ENCODE results near the gene M6PR. TPM values are rescaled to one million over a fixed set of nuclear protein-coding genes. Genes with fewer than 3 reads are reported as not detected.

M6PR gene
- total and polyA plus RNA-seq, 2 of the 13 experiments (the other 11 are each of a cell fraction or from before 2014, with no cell fraction given) = 98.2 to 127 TPM

DNA sequence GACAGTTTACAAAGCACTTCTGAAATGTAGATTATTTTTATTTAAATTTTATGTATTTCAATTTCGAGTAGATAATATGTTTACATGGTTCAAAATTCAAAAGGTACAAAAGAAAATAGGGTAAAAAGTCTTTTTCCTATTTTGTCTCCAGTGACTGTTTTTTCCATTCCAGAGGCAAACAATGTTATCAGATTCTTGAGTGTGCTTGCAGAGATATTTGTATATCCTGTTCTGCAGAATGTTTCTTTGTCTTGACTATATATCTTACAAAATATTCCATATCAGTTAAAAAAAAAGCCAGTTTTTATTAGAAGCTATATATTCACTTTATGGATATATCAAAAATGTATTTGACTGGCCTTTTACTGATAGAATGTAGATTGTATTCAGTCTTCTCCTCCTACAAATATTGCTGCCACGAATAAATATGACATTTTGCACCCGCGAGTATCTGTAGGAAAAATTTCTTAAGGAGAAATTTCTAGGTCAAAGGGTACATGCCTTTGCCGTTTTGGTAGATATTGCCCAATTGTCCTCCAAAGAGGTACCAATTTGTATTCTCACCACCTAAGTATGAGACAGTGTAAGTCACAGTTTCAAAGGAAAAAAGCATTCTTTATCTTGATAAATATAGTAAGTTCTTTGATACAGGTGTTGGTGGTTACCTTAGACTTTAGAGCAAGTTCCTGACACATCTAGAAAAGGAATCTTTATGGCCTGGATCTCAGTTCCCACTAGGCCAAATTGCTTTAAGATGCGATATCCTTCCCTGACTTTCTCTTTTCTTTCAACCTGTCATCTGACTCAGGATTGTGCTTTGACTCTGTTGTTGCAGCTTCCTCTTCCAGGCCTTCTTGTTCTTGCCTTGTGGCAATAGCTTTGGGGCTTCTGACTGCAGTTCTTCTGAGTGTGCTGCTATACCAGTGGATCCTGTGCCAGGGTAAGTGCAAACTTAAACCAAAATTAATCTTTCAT, 42.2 kb upstream of the M6PR start:
- Histone ChIP-seq H3K36me3 (replicated peaks in 1 of 2; ENCODE audit: control insufficient read depth in 1 of 2, insufficient read depth in 2 of 2, low read length in 2 of 2) (no peaks in the 10 kb centered on the region; a peak in 1 of 5 replicates), H4K20me1 (ENCODE audit: insufficient read depth, low read length) (no peaks in the 10 kb centered on the region), H3K9ac (ENCODE audit: insufficient read depth, low read depth, low read length) (no peak overlapping the region), H3K9me3 (ENCODE audit: low read length) (no peaks in the 10 kb centered on the region), H3K4me2 (ENCODE audit: low read depth, low read length) (no peak overlapping the region), H3K27ac (ENCODE audit: extremely low read length, insufficient read depth, low read length) (no peak overlapping the region), H3K4me1 (ENCODE audit: insufficient read depth, low read length) (peaks cover 12% of the 10 kb centered on the region), H3K4me3 (replicated peaks in 1 of 3; ENCODE audit: insufficient read depth in 1 of 3, low read depth in 2 of 3, low read length in 3 of 3) (no peak overlapping the region), H2AFZ (ENCODE audit: low read length) (no peak overlapping the region), H3K79me2 (ENCODE audit: insufficient read depth, low read length) (no peaks in the 10 kb centered on the region), H3K27me3 (ENCODE audit: control insufficient read depth in 1 of 2, insufficient read depth in 2 of 2, low read length in 2 of 2) (no peaks in the 10 kb centered on the region; a peak in 1 of 5 replicates)
- intact Hi-C loops (cut with micrococcal nuclease; ENCODE audit: unreplicated experiment) = no loop called here
- WGBS (ENCODE audit: low lambda C conversion rate) = 18% methylated on average over 6 of the region's 6 CpGs
- in situ Hi-C loops (cut with HindIII; ENCODE audit: extremely low pct_ligation_motif_present, low pct_unique_long_range_greater_than_20kb) = no loop called here
- TF ChIP-seq ZNF251 (CRISPR knock-in tag; IDR thresholded peaks at IDR 0.05) = no peak
- TF ChIP-seq ZNF749 (CRISPR knock-in tag; IDR thresholded peaks at IDR 0.05; ENCODE audit: borderline replicate concordance) = no peak
- no peak for TF ChIP-seq ZNF652 (CRISPR knock-in tag; IDR thresholded peaks at IDR 0.05; ENCODE audit: borderline replicate concordance, low read depth)
- TF ChIP-seq, protein P1, sequence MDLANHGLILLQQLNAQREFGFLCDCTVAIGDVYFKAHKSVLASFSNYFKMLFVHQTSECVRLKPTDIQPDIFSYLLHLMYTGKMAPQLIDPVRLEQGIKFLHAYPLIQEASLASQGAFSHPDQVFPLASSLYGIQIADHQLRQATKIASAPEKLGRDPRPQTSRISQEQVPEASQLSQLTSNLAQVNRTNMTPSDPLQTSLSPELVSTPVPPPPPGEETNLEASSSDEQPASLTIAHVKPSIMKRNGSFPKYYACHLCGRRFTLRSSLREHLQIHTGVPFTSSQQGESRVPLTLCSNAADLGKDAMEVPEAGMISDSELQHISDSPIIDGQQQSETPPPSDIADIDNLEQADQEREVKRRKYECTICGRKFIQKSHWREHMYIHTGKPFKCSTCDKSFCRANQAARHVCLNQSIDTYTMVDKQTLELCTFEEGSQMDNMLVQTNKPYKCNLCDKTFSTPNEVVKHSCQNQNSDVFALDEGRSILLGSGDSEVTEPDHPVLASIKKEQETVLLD (CRISPR knock-in tag; IDR thresholded peaks at IDR 0.05; ENCODE audit: low read depth) = no peak
- ChIA-PET POLR2A (no interaction called here), CTCF (ENCODE audit: low intra/inter-chr PET ratio, low total read pairs) (no interaction called here)
- no peak for ATAC-seq
- DNase-seq (ENCODE audit: low spot score) = no peak
- no peak for FAIRE-seq
- BruUV-seq (replicated peaks) = no TSS peak

- Histone ChIP-seq H3K9me3 (ENCODE audit: low read length) (no peaks in the 10 kb centered on the region), H3K4me2 (ENCODE audit: low read depth, low read length) (no peak within 1 kb of the TSS), H3K27ac (ENCODE audit: extremely low read length, insufficient read depth, low read length) (no peak within 1 kb of the TSS), H2AFZ (ENCODE audit: low read length) (no peak within 1 kb of the TSS), H4K20me1 (ENCODE audit: insufficient read depth, low read length) (no peaks in the 10 kb centered on the region), H3K9ac (ENCODE audit: insufficient read depth, low read depth, low read length) (no peak within 1 kb of the TSS), H3K36me3 (replicated peaks in 1 of 2; ENCODE audit: control insufficient read depth in 1 of 2, insufficient read depth in 2 of 2, low read length in 2 of 2) (no peaks in the 10 kb centered on the region; a peak in 1 of 5 replicates), H3K79me2 (ENCODE audit: insufficient read depth, low read length) (no peaks in the 10 kb centered on the region), H3K4me3 (replicated peaks in 1 of 3; ENCODE audit: insufficient read depth in 1 of 3, low read depth in 2 of 3, low read length in 3 of 3) (no peak within 1 kb of the TSS), H3K4me1 (ENCODE audit: insufficient read depth, low read length) (peaks cover 12% of the 10 kb centered on the region), H3K27me3 (ENCODE audit: control insufficient read depth in 1 of 2, insufficient read depth in 2 of 2, low read length in 2 of 2) (no peaks in the 10 kb centered on the region)
- no peak for ATAC-seq
- WGBS (ENCODE audit: low lambda C conversion rate) = 55% methylated on average over 2 of the region's 2 CpGs
- BruUV-seq (replicated peaks) = no TSS peak
- no peak for DNase-seq (ENCODE audit: low spot score)
- in situ Hi-C loops (cut with HindIII; ENCODE audit: extremely low pct_ligation_motif_present, low pct_unique_long_range_greater_than_20kb) = no loop called here
- intact Hi-C loops (cut with micrococcal nuclease; ENCODE audit: unreplicated experiment) = loop anchor here (5.0 kb wide), 1 partner anchor 43 kb away; no protein-coding TSS in a partner anchor
- ChIA-PET POLR2A (no interaction called here), CTCF (ENCODE audit: low intra/inter-chr PET ratio, low total read pairs) (no interaction called here)
- no peak for FAIRE-seq
- no peak for TF ChIP-seq ZNF274 (CRISPR knock-in tag; IDR thresholded peaks at IDR 0.05)
- TF ChIP-seq KDM5B (CRISPR knock-in tag; IDR thresholded peaks at IDR 0.05; ENCODE audit: borderline replicate concordance) = no peak
- TF ChIP-seq ARNT (IDR thresholded peaks at IDR 0.05) = no peak
- no peak for TF ChIP-seq ZNF251 (CRISPR knock-in tag; IDR thresholded peaks at IDR 0.05)
- no peak for TF ChIP-seq KLF13 (CRISPR knock-in tag; IDR thresholded peaks at IDR 0.05)
- TF ChIP-seq CBX5 (CRISPR knock-in tag; IDR thresholded peaks at IDR 0.05; ENCODE audit: borderline replicate concordance) = no peak
- TF ChIP-seq, protein P2, sequence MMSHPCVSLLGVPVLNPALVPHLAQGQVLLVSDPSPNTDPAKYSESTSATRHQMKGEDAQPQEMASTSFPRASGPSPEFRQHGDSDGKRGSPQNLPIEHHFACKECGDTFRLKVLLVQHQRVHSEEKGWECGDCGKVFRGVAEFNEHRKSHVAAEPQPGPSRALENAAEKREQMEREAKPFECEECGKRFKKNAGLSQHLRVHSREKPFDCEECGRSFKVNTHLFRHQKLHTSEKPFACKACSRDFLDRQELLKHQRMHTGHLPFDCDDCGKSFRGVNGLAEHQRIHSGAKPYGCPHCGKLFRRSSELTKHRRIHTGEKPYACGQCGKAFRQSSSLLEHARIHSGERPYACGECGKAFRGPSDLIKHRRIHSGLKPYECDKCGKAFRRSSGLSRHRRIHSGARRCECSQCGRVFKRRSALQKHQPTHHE (CRISPR knock-in tag; IDR thresholded peaks at IDR 0.05; ENCODE audit: borderline replicate concordance) = no peak
- no peak for TF ChIP-seq PITX1 (CRISPR knock-in tag; IDR thresholded peaks at IDR 0.05)
- TF ChIP-seq, protein P3, sequence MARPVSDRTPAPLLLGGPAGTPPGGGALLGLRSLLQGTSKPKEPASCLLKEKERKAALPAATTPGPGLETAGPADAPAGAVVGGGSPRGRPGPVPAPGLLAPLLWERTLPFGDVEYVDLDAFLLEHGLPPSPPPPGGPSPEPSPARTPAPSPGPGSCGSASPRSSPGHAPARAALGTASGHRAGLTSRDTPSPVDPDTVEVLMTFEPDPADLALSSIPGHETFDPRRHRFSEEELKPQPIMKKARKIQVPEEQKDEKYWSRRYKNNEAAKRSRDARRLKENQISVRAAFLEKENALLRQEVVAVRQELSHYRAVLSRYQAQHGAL (CRISPR knock-in tag; IDR thresholded peaks at IDR 0.05; ENCODE audit: not compliant biosample characterization) = no peak
- TF ChIP-seq TCF7 (IDR thresholded peaks at IDR 0.05; ENCODE audit: low read depth) = no peak
Observed at GRCh38 chr12:8989413-8989812, 40.0 kb upstream of the M6PR start, which contains the start of gene KLRG1. KLRG1 (plus strand) TSS chr12:8989546; CDS start chr12:8989636, 90 bp downstream.

Measured in HepG2 (cell line).